Measurements from ENCODE around the gene C19orf85.

- no peak for TF ChIP-seq GATA2 (IDR thresholded peaks at IDR 0.05; ENCODE audit: low read depth, low read length)
- no peak for TF ChIP-seq GATA3 (IDR thresholded peaks at IDR 0.05; ENCODE audit: low read depth, low read length)
Observed at GRCh38 chr19:55468054-55468393, 3.5 kb upstream of the C19orf85 start.
